Measurements from ENCODE around the gene SRCAP. TPM values are rescaled to one million over a fixed set of nuclear protein-coding genes. Genes with fewer than 3 reads are reported as not detected.

SRCAP gene
- total and polyA plus RNA-seq, 7 donors = 2.4 to 39.1 (median 14.3) TPM

- H3K36me3 ChIP-seq = peaks cover 57 to 95% (median 86%) of the 10 kb centered on the region in 4 donors
- H3K9me3 ChIP-seq = no peaks in the 10 kb centered on the region
- no peak overlapping the region for H3K4me3 ChIP-seq
- no peaks in the 10 kb centered on the region for H3K27me3 ChIP-seq
- TF ChIP-seq POLR2AphosphoS5 (IDR thresholded peaks at IDR 0.05) (no peak), EP300 (IDR thresholded peaks at IDR 0.05) (no peak), CTCF (IDR thresholded peaks at IDR 0.05) (no peak), POLR2A (IDR thresholded peaks at IDR 0.05) (no peak)
- DNase-seq = no peak
- H3K4me1 ChIP-seq = peaks cover 0 to 32% (median 24%) of the 10 kb centered on the region in 4 donors
- intact Hi-C loops (cut with DNase I) = no loop called here
- 87% methylated on average over 7 of the region's 7 CpGs for WGBS, 2 donors
- no peak overlapping the region for H3K27ac ChIP-seq
Observed at GRCh38 chr16:30666681-30667080, 32.3 kb upstream of the SRCAP start.

GRCh38 chr16:30667361-30667905, 31.5 kb upstream of the SRCAP start:
- DNase-seq = no peak
- TF ChIP-seq POLR2A (IDR thresholded peaks at IDR 0.05) (no peak), EP300 (IDR thresholded peaks at IDR 0.05) (no peak), CTCF (IDR thresholded peaks at IDR 0.05) (no peak), POLR2AphosphoS5 (IDR thresholded peaks at IDR 0.05) (no peak)
- peaks cover 0 to 24% (median 17%) of the 10 kb centered on the region in 4 donors for H3K4me1 ChIP-seq
- no peaks in the 10 kb centered on the region for H3K9me3 ChIP-seq
- no peaks in the 10 kb centered on the region for H3K27me3 ChIP-seq
- H3K4me3 ChIP-seq = no peak overlapping the region
- no peak overlapping the region for H3K27ac ChIP-seq
- WGBS, 2 donors = 94 to 95% methylated on average over 11 of the region's 11 CpGs
- intact Hi-C loops (cut with DNase I) = no loop called here
- H3K36me3 ChIP-seq = peaks cover 55 to 88% (median 80%) of the 10 kb centered on the region in 4 donors

GRCh38 chr16:30668393-30668792, 30.6 kb upstream of the SRCAP start:
- WGBS, 2 donors = 90 to 93% methylated on average over 12 of the region's 12 CpGs
- TF ChIP-seq EP300 (IDR thresholded peaks at IDR 0.05) = no peak
- TF ChIP-seq CTCF (IDR thresholded peaks at IDR 0.05) = no peak
- no peak for TF ChIP-seq POLR2A (IDR thresholded peaks at IDR 0.05)
- no peak for TF ChIP-seq POLR2AphosphoS5 (IDR thresholded peaks at IDR 0.05)
- Histone ChIP-seq H3K27ac (no peak overlapping the region), H3K4me1 (peaks cover 0 to 15% (median 11%) of the 10 kb centered on the region in 4 donors), H3K4me3 (no peak overlapping the region), H3K9me3 (no peaks in the 10 kb centered on the region), H3K27me3 (no peaks in the 10 kb centered on the region), H3K36me3 (peaks cover 47 to 78% (median 71%) of the 10 kb centered on the region in 4 donors)
- intact Hi-C loops (cut with DNase I) = no loop called here
- no peak for DNase-seq

GRCh38 chr16:30669026-30669902, 29.7 kb upstream of the SRCAP start:
- DNase-seq = no peak
- H3K36me3 ChIP-seq = peaks cover 47 to 69% (median 63%) of the 10 kb centered on the region in 4 donors
- no peak overlapping the region for H3K4me3 ChIP-seq
- H3K27me3 ChIP-seq = no peaks in the 10 kb centered on the region
- H3K4me1 ChIP-seq = peaks cover 0 to 6% (median 3%) of the 10 kb centered on the region in 4 donors
- TF ChIP-seq POLR2A (IDR thresholded peaks at IDR 0.05) = no peak
- TF ChIP-seq POLR2AphosphoS5 (IDR thresholded peaks at IDR 0.05) = no peak
- no peak for TF ChIP-seq CTCF (IDR thresholded peaks at IDR 0.05)
- no peak for TF ChIP-seq EP300 (IDR thresholded peaks at IDR 0.05)
- WGBS, 2 donors = 91 to 93% methylated on average over 41 of the region's 41 CpGs
- intact Hi-C loops (cut with DNase I) = no loop called here
- no peak overlapping the region for H3K27ac ChIP-seq
- H3K9me3 ChIP-seq = no peaks in the 10 kb centered on the region

Data from sigmoid colon (tissue), 7 donors.